ENCODE results near the gene LRP5. TPM values are rescaled to one million over a fixed set of nuclear protein-coding genes. Genes with fewer than 3 reads are reported as not detected.

The LRP5 gene
- total RNA-seq, 1 donor from 2014 or later, result 17.4 TPM

- H3K4me3 Mint-ChIP-seq (ENCODE audit: unreplicated experiment), result no peak overlapping the region
- DNase-seq, result no peak
- H3K36me3 Mint-ChIP-seq (ENCODE audit: unreplicated experiment), result no peaks in the 10 kb centered on the region
- no peak overlapping the region for H3K27ac Mint-ChIP-seq (ENCODE audit: unreplicated experiment)
- no peak for TF ChIP-seq CTCF (IDR thresholded peaks at IDR 0.05; ENCODE audit: partially characterized antibody, unreplicated experiment)
- H3K27me3 Mint-ChIP-seq (ENCODE audit: unreplicated experiment), result no peaks in the 10 kb centered on the region
- H3K4me1 Mint-ChIP-seq (ENCODE audit: low read depth, unreplicated experiment), result no peaks in the 10 kb centered on the region
- peaks cover 3% of the 10 kb centered on the region for H3K9me3 Mint-ChIP-seq (ENCODE audit: unreplicated experiment)
These were observed 16.5 kb upstream of the LRP5 start for GRCh38 chr11:68295940-68296339.

- DNase-seq, result no peak
- H3K9me3 Mint-ChIP-seq (ENCODE audit: unreplicated experiment), result peaks cover 3% of the 10 kb centered on the region
- H3K27me3 Mint-ChIP-seq (ENCODE audit: unreplicated experiment), result no peaks in the 10 kb centered on the region
- no peaks in the 10 kb centered on the region for H3K4me1 Mint-ChIP-seq (ENCODE audit: low read depth, unreplicated experiment)
- TF ChIP-seq CTCF (IDR thresholded peaks at IDR 0.05; ENCODE audit: partially characterized antibody, unreplicated experiment), result no peak
- H3K36me3 Mint-ChIP-seq (ENCODE audit: unreplicated experiment), result no peaks in the 10 kb centered on the region
- no peak overlapping the region for H3K27ac Mint-ChIP-seq (ENCODE audit: unreplicated experiment)
- no peak overlapping the region for H3K4me3 Mint-ChIP-seq (ENCODE audit: unreplicated experiment)
These were observed 15.9 kb upstream of the LRP5 start for GRCh38 chr11:68296344-68297051.

- no peak overlapping the region for H3K27ac Mint-ChIP-seq (ENCODE audit: unreplicated experiment)
These were observed 15.4 kb upstream of the LRP5 start for GRCh38 chr11:68297052-68297378.

GRCh38 chr11:68297494-68297811 lies 14.9 kb upstream of the LRP5 start:
- TF ChIP-seq CTCF (IDR thresholded peaks at IDR 0.05; ENCODE audit: partially characterized antibody, unreplicated experiment), result no peak
- no peaks in the 10 kb centered on the region for H3K36me3 Mint-ChIP-seq (ENCODE audit: unreplicated experiment)
- H3K27ac Mint-ChIP-seq (ENCODE audit: unreplicated experiment), result no peak overlapping the region
- peaks cover 3% of the 10 kb centered on the region for H3K9me3 Mint-ChIP-seq (ENCODE audit: unreplicated experiment)
- no peaks in the 10 kb centered on the region for H3K27me3 Mint-ChIP-seq (ENCODE audit: unreplicated experiment)
- H3K4me3 Mint-ChIP-seq (ENCODE audit: unreplicated experiment), result no peak overlapping the region
- no peaks in the 10 kb centered on the region for H3K4me1 Mint-ChIP-seq (ENCODE audit: low read depth, unreplicated experiment)
- DNase-seq, result no peak

More at GRCh38 chr11:68297052-68297378, 15.4 kb upstream of the LRP5 start:
- H3K27me3 Mint-ChIP-seq (ENCODE audit: unreplicated experiment), result no peaks in the 10 kb centered on the region
- TF ChIP-seq CTCF (IDR thresholded peaks at IDR 0.05; ENCODE audit: partially characterized antibody, unreplicated experiment), result no peak
- peaks cover 3% of the 10 kb centered on the region for H3K9me3 Mint-ChIP-seq (ENCODE audit: unreplicated experiment)
- no peaks in the 10 kb centered on the region for H3K36me3 Mint-ChIP-seq (ENCODE audit: unreplicated experiment)
- H3K4me1 Mint-ChIP-seq (ENCODE audit: low read depth, unreplicated experiment), result no peaks in the 10 kb centered on the region
- no peak overlapping the region for H3K4me3 Mint-ChIP-seq (ENCODE audit: unreplicated experiment)
- DNase-seq, result no peak

- Mint-ChIP-seq H3K27ac (ENCODE audit: unreplicated experiment) (no peak overlapping the region), H3K36me3 (ENCODE audit: unreplicated experiment) (no peaks in the 10 kb centered on the region), H3K4me3 (ENCODE audit: unreplicated experiment) (no peak overlapping the region), H3K4me1 (ENCODE audit: low read depth, unreplicated experiment) (no peaks in the 10 kb centered on the region), H3K9me3 (ENCODE audit: unreplicated experiment) (peaks cover 2% of the 10 kb centered on the region), H3K27me3 (ENCODE audit: unreplicated experiment) (no peaks in the 10 kb centered on the region)
- peak; percentile 87 for DNase-seq
- peak; percentile 97 for TF ChIP-seq CTCF (IDR thresholded peaks at IDR 0.05; ENCODE audit: partially characterized antibody, unreplicated experiment)
These were observed 14.4 kb upstream of the LRP5 start for GRCh38 chr11:68297812-68298658.
